SIG-M5 treated with dmso at 0.1 percent for 504 hours (cell line): ENCODE results near the gene CCDC51.
"Not testable (repeated sequence)": the region's sequence is repeated elsewhere in the genome, so short reads cannot be mapped to it uniquely, and the experiment has no call there.

Experiments used
- DNase-seq: peaks from one replicate; lab custom pipeline; 2025; ENCODE audit not compliant: unreplicated experiment; lab: John Stamatoyannopoulos, UW

The CCDC51 gene, protein sequence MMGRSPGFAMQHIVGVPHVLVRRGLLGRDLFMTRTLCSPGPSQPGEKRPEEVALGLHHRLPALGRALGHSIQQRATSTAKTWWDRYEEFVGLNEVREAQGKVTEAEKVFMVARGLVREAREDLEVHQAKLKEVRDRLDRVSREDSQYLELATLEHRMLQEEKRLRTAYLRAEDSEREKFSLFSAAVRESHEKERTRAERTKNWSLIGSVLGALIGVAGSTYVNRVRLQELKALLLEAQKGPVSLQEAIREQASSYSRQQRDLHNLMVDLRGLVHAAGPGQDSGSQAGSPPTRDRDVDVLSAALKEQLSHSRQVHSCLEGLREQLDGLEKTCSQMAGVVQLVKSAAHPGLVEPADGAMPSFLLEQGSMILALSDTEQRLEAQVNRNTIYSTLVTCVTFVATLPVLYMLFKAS

DNA sequence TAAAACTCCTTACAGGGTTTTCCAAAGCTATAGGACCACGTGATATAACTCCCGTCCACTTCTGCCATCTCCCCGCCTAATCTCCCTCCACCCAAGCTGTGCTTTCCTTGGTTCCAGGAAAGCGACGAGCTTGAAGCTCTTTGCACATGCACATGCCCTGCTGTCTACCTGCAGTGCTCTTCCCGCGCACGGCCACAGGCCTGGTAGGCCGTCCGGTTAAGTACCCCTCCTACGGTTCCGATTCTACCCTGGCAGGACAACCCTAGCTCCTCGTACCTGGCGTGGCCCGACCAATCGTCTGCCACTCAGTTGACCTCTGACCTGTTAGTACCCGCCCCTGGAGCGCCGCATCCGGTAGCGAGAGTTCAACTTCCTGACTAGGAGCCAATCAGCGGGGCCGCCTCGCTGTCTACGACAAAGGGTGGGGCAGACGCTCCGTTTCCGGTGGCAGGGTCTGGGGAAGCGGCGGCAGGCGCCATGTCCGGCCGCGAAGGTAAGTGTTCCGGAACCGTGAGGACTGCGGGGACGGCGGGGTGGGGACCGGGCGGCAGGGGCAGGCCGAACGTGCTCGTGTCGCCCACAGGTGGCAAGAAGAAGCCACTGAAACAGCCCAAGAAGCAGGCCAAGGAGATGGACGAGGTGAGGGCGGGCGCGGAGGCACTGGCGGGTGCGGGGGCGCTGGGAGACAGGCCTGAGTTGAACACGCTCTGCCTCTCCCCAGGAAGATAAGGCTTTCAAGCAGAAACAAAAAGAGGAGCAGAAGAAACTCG, at the start of gene CCDC51, which contains the start of gene TMA7:
Gene CCDC51 (minus strand): TSS at position 300 of the 770 bp plus-strand sequence. CDS start 4,991 bp downstream, outside the sequence.
Gene TMA7 (plus strand): TSS at position 438 of the 770 bp plus-strand sequence. CDS start 40 bp downstream, at position 478.
- DNase-seq, result peak; percentile 97

DNA sequence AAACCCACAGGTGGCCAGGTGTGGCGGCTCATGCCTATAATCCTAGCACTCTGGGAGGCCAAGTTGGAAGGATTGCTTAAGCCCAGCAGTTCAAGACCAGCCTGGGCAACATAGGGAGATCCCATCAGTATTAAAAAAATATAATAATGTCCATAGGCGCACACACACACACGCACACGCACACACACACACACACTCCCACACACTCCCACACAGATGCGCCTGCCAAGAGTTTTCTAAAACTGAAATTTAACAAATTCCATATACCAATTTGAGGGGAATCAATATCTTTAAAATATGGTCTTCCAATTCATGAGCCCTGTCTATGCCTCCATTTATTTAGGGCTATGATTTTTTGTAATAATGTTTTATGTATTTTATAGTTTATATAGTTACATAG, 47.0 kb upstream of the CCDC51 start:
- DNase-seq, result no peak

GRCh38 chr3:48482822-48483221, 42.9 kb upstream of the CCDC51 start:
- DNase-seq, result not testable (repeated sequence)

DNA sequence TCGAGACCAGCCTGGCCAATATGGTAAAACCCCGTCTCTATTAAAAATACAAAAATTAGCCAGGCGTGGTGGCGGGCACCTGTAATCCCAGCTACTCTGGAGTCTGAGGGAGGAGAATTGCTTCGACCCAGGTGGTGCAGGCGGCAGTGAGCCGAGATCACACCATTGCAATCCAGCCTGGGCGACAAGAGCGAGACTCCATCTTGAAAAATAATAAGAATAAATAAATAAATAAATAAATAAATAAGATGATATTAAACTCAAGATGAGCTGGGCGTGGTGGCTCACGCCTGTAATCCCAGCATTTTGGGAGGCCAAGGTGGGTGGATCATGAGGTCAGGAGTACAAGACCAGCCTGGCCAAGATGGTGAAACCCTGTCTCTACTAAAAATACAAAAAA, 41.0 kb upstream of the CCDC51 start:
- not testable (repeated sequence) for DNase-seq

GRCh38 chr3:48478626-48479555, 39.0 kb upstream of the CCDC51 start:
- no peak for DNase-seq

- DNase-seq, result no peak
Observed at GRCh38 chr3:48477959-48478520, 38.1 kb upstream of the CCDC51 start.

GRCh38 chr3:48476426-48477053, 36.6 kb upstream of the CCDC51 start:
- no peak for DNase-seq

- no peak for DNase-seq
Observed at GRCh38 chr3:48475188-48475587, 35.3 kb upstream of the CCDC51 start.

GRCh38 chr3:48474619-48475018, 34.7 kb upstream of the CCDC51 start:
- DNase-seq, result no peak

DNA sequence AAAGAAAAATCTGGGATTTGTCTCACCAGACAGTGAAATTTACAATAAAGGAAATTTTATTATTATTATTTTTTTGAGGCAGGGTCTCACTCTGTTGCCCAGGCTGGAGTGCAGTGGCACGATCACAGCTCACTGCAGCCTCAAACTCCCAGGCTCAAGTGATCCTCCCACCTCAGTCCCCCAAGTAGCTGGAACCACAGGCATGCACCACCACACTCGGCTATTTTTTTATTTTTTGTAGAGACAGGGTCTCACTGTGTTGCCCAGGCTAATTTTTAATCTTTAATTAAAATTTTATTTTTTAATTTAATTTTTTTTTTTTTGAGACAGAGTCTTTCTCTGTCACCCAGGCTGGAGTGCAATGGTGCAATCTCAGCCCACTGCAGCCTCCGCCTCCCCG, 34.1 kb upstream of the CCDC51 start:
- DNase-seq, result not testable (repeated sequence)

DNA sequence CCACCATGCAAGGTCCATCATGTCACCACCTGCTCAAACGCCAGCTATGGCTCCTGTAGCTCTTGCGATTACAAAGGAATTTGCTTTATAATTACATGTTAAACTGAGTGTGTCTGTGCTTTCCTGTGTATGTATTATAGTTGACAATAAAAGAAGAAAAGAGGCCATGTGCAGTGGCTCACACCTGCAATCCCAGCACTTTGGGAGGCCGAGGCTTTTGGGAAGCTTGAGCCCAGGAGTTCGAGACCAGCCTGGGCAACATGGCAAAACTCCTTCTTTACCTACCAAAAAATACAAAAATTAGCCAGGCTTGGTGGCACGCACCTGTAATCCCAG, 33.7 kb upstream of the CCDC51 start:
- DNase-seq, result no peak

- peak; percentile 98 for DNase-seq
Observed at GRCh38 chr3:48472923-48473616, 33.2 kb upstream of the CCDC51 start.

DNA sequence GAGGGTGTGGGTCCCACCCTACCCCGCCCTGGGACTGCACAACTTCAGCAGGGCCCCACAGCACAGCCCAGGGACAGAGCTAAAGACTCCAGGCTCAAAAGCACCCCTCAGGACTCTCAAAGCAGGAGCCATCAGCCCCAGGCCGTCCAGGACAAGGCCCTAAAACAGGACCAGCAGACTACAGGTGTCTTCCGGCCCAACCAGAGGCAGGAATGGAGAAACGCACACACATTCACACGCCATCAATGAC, 32.7 kb upstream of the CCDC51 start:
- DNase-seq, result no peak

DNA sequence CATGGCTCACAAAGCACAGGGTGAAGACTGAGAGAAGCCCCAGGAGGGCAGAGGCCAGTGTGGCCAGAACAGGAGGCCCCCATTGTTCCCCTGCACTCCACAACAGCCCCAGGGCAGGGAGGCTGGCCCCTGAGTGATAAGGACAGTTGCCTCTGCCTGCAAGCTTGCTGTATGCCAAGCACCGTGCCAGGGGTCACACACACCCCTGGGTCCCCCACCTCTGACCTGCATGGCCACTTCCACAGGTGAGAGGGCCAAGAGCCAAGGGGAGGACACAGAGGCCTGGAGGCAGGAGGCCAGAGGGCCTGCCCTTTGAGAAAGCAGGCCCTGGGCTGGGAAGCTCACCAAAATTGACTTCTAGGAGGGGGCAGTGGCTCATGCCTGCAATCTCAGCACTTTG, 30.4 kb upstream of the CCDC51 start:
- no peak for DNase-seq

- DNase-seq, result no peak
Observed at GRCh38 chr3:48469046-48469915, 29.4 kb upstream of the CCDC51 start.

GRCh38 chr3:48468329-48468731, 28.4 kb upstream of the CCDC51 start:
- no peak for DNase-seq

- no peak for DNase-seq
Observed at GRCh38 chr3:48467473-48468267, 27.8 kb upstream of the CCDC51 start.

DNA sequence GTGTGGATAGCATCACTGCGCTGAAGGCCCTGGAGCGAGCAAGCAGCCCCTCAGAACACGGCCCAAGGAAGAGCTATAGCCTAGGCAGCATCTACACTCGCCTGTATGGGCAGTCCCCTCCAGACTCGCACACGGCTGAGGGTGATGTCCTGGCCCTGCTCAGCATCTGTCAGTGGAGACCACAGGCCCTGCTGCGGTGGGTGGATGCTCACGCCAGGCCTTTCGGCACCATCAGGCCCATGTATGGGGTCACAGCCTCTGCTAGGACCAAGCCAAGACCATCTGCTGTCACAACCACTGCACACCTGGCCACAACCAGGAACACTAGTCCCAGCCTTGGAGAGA, 27.2 kb upstream of the CCDC51 start:
- no peak for DNase-seq
